Measurements from ENCODE around the gene MMP25. TPM values are rescaled to one million over a fixed set of nuclear protein-coding genes. Genes with fewer than 3 reads are reported as not detected.

Gene MMP25
- total RNA-seq, 1 experiment from 2014 or later: 49.0 TPM

- TF ChIP-seq ZNF532 (CRISPR knock-in tag; IDR thresholded peaks at IDR 0.05; ENCODE audit: borderline replicate concordance) (no peak), E2F5 (CRISPR knock-in tag; IDR thresholded peaks at IDR 0.05) (no peak)
Measured at GRCh38 chr16:3028716-3029319, 17.5 kb upstream of the MMP25 start (continued).

- no peaks in the 10 kb centered on the region for H3K27me3 Mint-ChIP-seq (ENCODE audit: low read depth)
- ATAC-seq (no peak), DNase-seq (ENCODE audit: low spot score) (no peak)
- H3K4me3 Mint-ChIP-seq: no peak overlapping the region
- H3K36me3 Mint-ChIP-seq: peaks cover 20% of the 10 kb centered on the region
- no peak overlapping the region for H3K27ac Mint-ChIP-seq
- H3K9me3 Mint-ChIP-seq: no peaks in the 10 kb centered on the region
- TF ChIP-seq NFATC4 (CRISPR knock-in tag; IDR thresholded peaks at IDR 0.05) (no peak; the same call in 1 of the 2 replicates), CREM (CRISPR knock-in tag; IDR thresholded peaks at IDR 0.05) (no peak), ATF2 (CRISPR knock-in tag; IDR thresholded peaks at IDR 0.05; ENCODE audit: borderline replicate concordance, low read depth) (no peak), ELF4 (CRISPR knock-in tag; IDR thresholded peaks at IDR 0.05; ENCODE audit: low read depth) (no peak)
- ChIA-PET CTCF (interaction anchor here (1.0 to 9.8 kb wide), 9 partner anchors 9 to 69 kb away, joined by 3 to 355 read pairs (median 86); partner anchors contain the start of genes BICDL2, CLDN6, CLDN9 and HCFC1R1), POLR2A (interaction anchor here (6.0 to 17.1 kb wide), 2 partner anchors 11 to 23 kb away, joined by 87 to 502 read pairs; partner anchors contain the start of genes CLDN6, CLDN9 and TNFRSF12A)
- peaks cover 22% of the 10 kb centered on the region for H3K4me1 Mint-ChIP-seq
Measured at GRCh38 chr16:3029491-3030221, 16.7 kb upstream of the MMP25 start.

GRCh38 chr16:3030222-3031212 lies 15.8 kb upstream of the MMP25 start:
- H3K27me3 Mint-ChIP-seq (ENCODE audit: low read depth): no peaks in the 10 kb centered on the region
- peaks cover 20% of the 10 kb centered on the region for H3K36me3 Mint-ChIP-seq
- H3K4me3 Mint-ChIP-seq: no peak overlapping the region
- TF ChIP-seq TCF7 (CRISPR knock-in tag; IDR thresholded peaks at IDR 0.05; ENCODE audit: low read depth): no peak
- no peak for TF ChIP-seq HMGXB4 (CRISPR knock-in tag; IDR thresholded peaks at IDR 0.05)
- no peak for TF ChIP-seq MYBL2 (CRISPR knock-in tag; IDR thresholded peaks at IDR 0.05)
- H3K9me3 Mint-ChIP-seq: no peaks in the 10 kb centered on the region
- peaks cover 24% of the 10 kb centered on the region for H3K4me1 Mint-ChIP-seq
- H3K27ac Mint-ChIP-seq: no peak overlapping the region
- ATAC-seq (no peak), DNase-seq (ENCODE audit: low spot score) (no peak)
- ChIA-PET CTCF (interaction anchor here (0.9 to 9.8 kb wide), 32 partner anchors 10 to 144 kb away, joined by 3 to 355 read pairs (median 8); partner anchors contain the start of genes BICDL2, CLDN6, CLDN9 and FLYWCH1), POLR2A (interaction anchor here (1.0 to 17.1 kb wide), 5 partner anchors 12 to 28 kb away, joined by 5 to 502 read pairs (median 9); partner anchors contain the start of genes CLDN6, CLDN9 and TNFRSF12A)

All from WTC11 (cell line).